ENCODE data around the gene MRPL42.
"Not testable (repeated sequence)": the region's sequence is repeated elsewhere in the genome, so short reads cannot be mapped to it uniquely, and the experiment has no call there.

The MRPL42 gene

DNA sequence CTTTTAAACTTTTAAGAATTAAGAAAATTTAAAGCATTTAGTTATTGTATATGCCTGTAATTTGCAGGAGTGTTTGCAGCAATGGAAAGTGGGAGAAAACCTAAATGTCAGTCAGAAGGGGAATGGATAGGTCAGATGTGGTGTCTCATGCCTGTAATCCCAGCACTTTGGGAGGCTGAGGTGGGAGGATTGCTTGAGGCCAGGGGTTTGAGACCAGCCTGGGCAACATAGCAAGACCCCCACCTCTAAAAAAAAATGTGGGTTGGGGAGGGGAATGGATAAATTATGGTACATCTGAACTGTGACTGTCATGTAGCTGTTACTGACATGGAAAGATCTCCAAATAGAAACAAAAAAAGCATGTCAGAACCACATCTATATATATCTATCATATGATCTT, 2.1 kb downstream of the MRPL42 start:
- H3K4me3 ChIP-seq (ENCODE audit: low read depth in 1 of 2, low read length in 2 of 2): no peak overlapping the region

DNA sequence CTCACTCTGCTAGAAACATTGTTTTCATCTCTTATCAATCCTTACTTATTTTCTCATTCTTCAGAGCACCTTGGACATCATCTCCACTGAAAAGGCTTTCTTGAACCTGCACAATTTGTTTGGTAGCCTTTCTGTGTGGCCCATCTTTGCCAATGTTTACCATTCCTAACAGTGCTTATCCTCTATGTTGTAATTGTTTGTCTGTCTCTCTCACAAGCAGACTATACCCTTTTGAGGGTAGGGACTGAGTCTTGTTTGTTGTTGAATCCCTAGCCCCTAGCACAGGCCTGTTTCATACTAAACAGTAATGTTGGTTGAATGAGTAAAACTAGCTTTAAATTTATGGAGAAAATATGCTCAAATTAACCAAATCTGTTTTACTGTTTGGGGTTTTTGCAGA, 9.2 kb downstream of the MRPL42 start:
- Histone ChIP-seq H3K9me3 (ENCODE audit: control insufficient read depth in 1 of 2, low read length in 2 of 2) (no peaks in the 10 kb centered on the region), H3K27ac (ENCODE audit: low read length) (no peak overlapping the region), H3K36me3 (ENCODE audit: control insufficient read depth in 1 of 2, insufficient read depth in 2 of 2, low read length in 2 of 2) (peaks cover 19 to 20% of the 10 kb centered on the region in 2 donors), H3K4me3 (ENCODE audit: low read depth in 1 of 2, low read length in 2 of 2) (no peak overlapping the region), H3K4me1 (ENCODE audit: control insufficient read depth in 1 of 2, insufficient read depth in 2 of 2, low read length in 2 of 2) (no peaks in the 10 kb centered on the region), H3K27me3 (ENCODE audit: low read depth, low read length) (no peaks in the 10 kb centered on the region)

More for the DNA sequence above, 2.1 kb downstream of the MRPL42 start:
- no peaks in the 10 kb centered on the region for H3K9me3 ChIP-seq (ENCODE audit: control insufficient read depth in 1 of 2, low read length in 2 of 2)
- peaks cover 0 to 4% of the 10 kb centered on the region in 2 donors for H3K36me3 ChIP-seq (ENCODE audit: control insufficient read depth in 1 of 2, insufficient read depth in 2 of 2, low read length in 2 of 2)
- H3K27me3 ChIP-seq (ENCODE audit: low read depth, low read length): no peaks in the 10 kb centered on the region
- peaks cover 0 to 15% of the 10 kb centered on the region in 2 donors for H3K4me1 ChIP-seq (ENCODE audit: control insufficient read depth in 1 of 2, insufficient read depth in 2 of 2, low read length in 2 of 2)
- H3K27ac ChIP-seq (ENCODE audit: low read length): no peak overlapping the region

DNA sequence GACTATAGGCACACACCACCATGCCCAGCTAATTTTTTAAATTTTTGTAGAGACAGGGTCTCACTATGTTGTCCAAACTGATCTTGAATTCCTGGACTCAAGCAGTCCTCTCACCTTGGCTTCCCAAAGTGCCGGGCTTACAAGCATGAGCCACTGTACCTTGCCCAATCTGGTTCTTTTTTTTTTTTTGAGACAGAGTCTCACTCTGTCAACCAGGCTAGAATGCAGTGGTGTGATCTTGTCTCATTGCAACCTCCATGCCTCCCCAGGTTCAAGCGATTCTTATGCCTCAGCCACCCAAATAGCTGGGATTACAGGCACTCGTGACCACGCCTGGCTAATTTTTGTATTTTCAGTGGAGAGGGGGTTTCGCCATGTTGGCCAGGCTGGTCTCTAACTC, 15.4 kb downstream of the MRPL42 start:
- Histone ChIP-seq H3K36me3 (ENCODE audit: control insufficient read depth in 1 of 2, insufficient read depth in 2 of 2, low read length in 2 of 2) (peaks cover 36 to 43% of the 10 kb centered on the region in 2 donors), H3K9me3 (ENCODE audit: control insufficient read depth in 1 of 2, low read length in 2 of 2) (no peaks in the 10 kb centered on the region), H3K27me3 (ENCODE audit: low read depth, low read length) (no peaks in the 10 kb centered on the region), H3K27ac (ENCODE audit: low read length) (no peak overlapping the region), H3K4me3 (ENCODE audit: low read depth in 1 of 2, low read length in 2 of 2) (no peak overlapping the region), H3K4me1 (ENCODE audit: control insufficient read depth in 1 of 2, insufficient read depth in 2 of 2, low read length in 2 of 2) (no peaks in the 10 kb centered on the region)

DNA sequence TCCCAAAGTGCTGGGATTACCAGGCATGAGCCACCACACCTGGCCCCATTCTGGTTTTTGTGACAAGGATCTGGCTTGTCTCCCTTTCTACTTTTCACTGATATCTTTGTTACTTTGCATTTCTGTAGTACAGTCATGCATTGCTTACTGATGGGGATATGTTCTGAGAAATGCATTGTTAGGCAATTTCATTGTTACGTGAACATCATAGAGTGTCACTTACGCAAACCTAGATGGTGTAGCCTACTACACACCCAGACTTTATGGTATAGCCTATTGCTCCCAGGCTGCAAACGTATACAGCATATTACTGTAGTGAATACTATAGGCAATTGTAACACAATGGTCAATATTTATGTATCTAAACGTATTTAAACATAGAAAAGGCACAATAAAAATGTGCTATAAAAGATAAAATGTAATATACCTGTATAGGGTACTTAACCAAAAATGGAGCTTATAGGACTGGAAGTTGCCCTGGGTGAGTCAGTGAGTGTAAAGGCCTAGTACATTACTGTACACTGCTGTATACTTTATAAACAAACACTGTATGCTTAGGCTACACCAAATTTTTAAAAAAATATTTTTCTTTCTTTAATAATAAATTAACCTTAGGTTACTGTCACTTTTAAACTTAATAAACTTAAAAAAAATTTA, 16.0 kb downstream of the MRPL42 start:
- H3K9me3 ChIP-seq (ENCODE audit: control insufficient read depth in 1 of 2, low read length in 2 of 2): no peaks in the 10 kb centered on the region
- H3K4me3 ChIP-seq (ENCODE audit: low read depth in 1 of 2, low read length in 2 of 2): no peak overlapping the region
- no peaks in the 10 kb centered on the region for H3K4me1 ChIP-seq (ENCODE audit: control insufficient read depth in 1 of 2, insufficient read depth in 2 of 2, low read length in 2 of 2)
- no peak overlapping the region for H3K27ac ChIP-seq (ENCODE audit: low read length)
- no peaks in the 10 kb centered on the region for H3K27me3 ChIP-seq (ENCODE audit: low read depth, low read length)
- H3K36me3 ChIP-seq (ENCODE audit: control insufficient read depth in 1 of 2, insufficient read depth in 2 of 2, low read length in 2 of 2): peaks cover 37 to 43% of the 10 kb centered on the region in 2 donors

DNA sequence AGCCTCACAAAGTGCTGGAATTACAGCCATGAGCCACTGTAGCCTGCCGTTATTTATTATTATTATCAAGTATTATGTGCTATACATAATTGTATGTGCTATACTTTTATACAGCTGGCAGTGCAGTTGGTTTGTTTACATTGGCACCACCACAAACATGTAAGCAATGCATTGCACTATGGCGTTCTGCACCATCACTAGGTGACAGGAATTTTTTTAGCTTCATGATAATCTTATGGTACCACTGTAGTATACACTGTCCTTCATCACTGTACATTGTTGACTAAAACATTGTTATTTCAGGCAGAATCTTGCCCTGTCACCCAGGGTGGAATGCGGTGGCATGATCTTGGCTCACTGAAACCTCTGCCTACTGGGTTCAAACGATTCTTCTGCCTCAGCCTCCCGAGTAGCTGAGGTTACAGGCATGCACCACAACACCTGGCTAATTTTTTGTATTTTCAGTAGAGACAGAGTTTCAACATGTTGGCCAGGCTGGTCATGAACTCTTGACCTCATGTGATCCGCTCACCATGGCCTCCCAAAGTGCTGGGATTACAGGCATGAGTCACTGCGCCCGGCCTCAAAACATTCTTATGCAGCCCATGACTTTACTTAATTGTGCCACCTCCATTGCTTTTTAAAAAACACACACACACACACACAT, 17.1 kb downstream of the MRPL42 start:
- Histone ChIP-seq H3K27ac (ENCODE audit: low read length) (no peak overlapping the region), H3K4me1 (ENCODE audit: control insufficient read depth in 1 of 2, insufficient read depth in 2 of 2, low read length in 2 of 2) (no peaks in the 10 kb centered on the region), H3K36me3 (ENCODE audit: control insufficient read depth in 1 of 2, insufficient read depth in 2 of 2, low read length in 2 of 2) (peaks cover 34 to 42% of the 10 kb centered on the region in 2 donors), H3K27me3 (ENCODE audit: low read depth, low read length) (no peaks in the 10 kb centered on the region), H3K9me3 (ENCODE audit: control insufficient read depth in 1 of 2, low read length in 2 of 2) (no peaks in the 10 kb centered on the region), H3K4me3 (ENCODE audit: low read depth in 1 of 2, low read length in 2 of 2) (no peak overlapping the region)

DNA sequence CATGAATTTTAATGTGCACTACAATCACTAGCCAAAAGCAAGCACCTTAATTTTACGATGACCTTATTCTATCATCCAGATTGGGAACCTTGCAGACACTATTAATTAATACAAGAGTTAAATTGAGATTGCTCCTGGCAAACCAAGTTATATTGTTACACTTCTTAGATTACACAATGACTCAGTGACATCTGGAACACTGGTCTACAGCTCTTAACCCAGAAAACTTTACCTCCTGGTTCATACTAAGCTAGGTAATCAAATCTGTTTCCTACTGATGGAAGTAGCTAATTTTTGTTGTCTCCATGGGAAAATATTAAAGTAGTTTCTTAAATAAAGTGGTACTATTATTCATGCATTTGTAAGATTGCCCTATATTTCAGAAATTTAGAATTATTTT, 25.5 kb downstream of the MRPL42 start:
- H3K4me3 ChIP-seq (ENCODE audit: low read depth in 1 of 2, low read length in 2 of 2); H3K27ac ChIP-seq (ENCODE audit: low read length); H3K4me1 ChIP-seq (ENCODE audit: control insufficient read depth in 1 of 2, insufficient read depth in 2 of 2, low read length in 2 of 2); H3K27me3 ChIP-seq (ENCODE audit: low read depth, low read length); H3K9me3 ChIP-seq (ENCODE audit: control insufficient read depth in 1 of 2, low read length in 2 of 2): not testable (repeated sequence)
- H3K36me3 ChIP-seq (ENCODE audit: control insufficient read depth in 1 of 2, insufficient read depth in 2 of 2, low read length in 2 of 2): peaks cover 22 to 31% of the 10 kb centered on the region in 2 donors

DNA sequence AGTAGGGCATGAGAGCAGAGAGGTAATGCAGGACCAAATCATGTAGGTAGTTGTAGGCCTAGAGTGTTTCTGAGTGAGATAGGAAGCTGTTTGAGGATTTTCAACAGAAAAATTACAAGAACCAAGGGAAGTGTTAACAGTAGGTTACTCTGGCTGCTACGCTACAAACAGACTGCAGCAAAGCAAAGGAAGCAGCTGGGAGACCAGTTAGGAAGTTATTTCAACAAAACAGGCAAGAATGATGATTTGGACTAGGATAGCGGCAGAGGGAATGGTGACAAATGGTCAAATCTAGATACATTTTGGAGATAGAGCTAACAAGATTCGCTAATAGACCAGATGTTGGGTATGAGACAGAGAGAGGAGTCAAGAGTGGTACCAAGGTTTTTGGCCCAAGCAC, 26.8 kb downstream of the MRPL42 start:
- H3K36me3 ChIP-seq (ENCODE audit: control insufficient read depth in 1 of 2, insufficient read depth in 2 of 2, low read length in 2 of 2): peaks cover 22 to 27% of the 10 kb centered on the region in 2 donors
- no peaks in the 10 kb centered on the region for H3K4me1 ChIP-seq (ENCODE audit: control insufficient read depth in 1 of 2, insufficient read depth in 2 of 2, low read length in 2 of 2)
- H3K27ac ChIP-seq (ENCODE audit: low read length): no peak overlapping the region
- H3K4me3 ChIP-seq (ENCODE audit: low read depth in 1 of 2, low read length in 2 of 2): no peak overlapping the region
- no peaks in the 10 kb centered on the region for H3K27me3 ChIP-seq (ENCODE audit: low read depth, low read length)
- H3K9me3 ChIP-seq (ENCODE audit: control insufficient read depth in 1 of 2, low read length in 2 of 2): no peaks in the 10 kb centered on the region

DNA sequence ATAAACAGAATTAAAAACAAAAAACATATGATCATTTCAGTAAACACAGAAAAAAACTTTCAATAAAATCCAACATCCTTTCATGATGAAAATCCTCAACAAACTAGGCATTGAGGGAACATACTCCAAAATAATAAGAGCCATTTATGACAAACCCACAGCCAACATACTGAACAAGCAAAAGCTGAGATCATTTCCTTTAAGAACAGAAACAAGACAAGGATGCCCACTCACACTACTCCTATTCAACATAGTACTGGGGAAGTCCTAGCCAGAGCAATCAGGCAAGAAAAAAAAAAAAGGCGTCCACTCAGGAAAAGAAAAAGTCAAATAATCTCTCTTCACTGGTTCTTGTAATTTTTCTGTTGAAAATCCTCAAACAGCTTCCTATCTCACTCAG, 30.1 kb downstream of the MRPL42 start:
- Histone ChIP-seq H3K9me3 (ENCODE audit: control insufficient read depth in 1 of 2, low read length in 2 of 2) (no peaks in the 10 kb centered on the region), H3K36me3 (ENCODE audit: control insufficient read depth in 1 of 2, insufficient read depth in 2 of 2, low read length in 2 of 2) (peaks cover 17 to 18% of the 10 kb centered on the region in 2 donors), H3K27ac (ENCODE audit: low read length) (no peak overlapping the region), H3K4me1 (ENCODE audit: control insufficient read depth in 1 of 2, insufficient read depth in 2 of 2, low read length in 2 of 2) (no peaks in the 10 kb centered on the region), H3K4me3 (ENCODE audit: low read depth in 1 of 2, low read length in 2 of 2) (no peak overlapping the region), H3K27me3 (ENCODE audit: low read depth, low read length) (no peaks in the 10 kb centered on the region)

DNA sequence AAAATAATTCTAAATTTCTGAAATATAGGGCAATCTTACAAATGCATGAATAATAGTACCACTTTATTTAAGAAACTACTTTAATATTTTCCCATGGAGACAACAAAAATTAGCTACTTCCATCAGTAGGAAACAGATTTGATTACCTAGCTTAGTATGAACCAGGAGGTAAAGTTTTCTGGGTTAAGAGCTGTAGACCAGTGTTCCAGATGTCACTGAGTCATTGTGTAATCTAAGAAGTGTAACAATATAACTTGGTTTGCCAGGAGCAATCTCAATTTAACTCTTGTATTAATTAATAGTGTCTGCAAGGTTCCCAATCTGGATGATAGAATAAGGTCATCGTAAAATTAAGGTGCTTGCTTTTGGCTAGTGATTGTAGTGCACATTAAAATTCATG, 31.5 kb downstream of the MRPL42 start:
- not testable (repeated sequence) for H3K27me3 ChIP-seq (ENCODE audit: low read depth, low read length); H3K9me3 ChIP-seq (ENCODE audit: control insufficient read depth in 1 of 2, low read length in 2 of 2); H3K27ac ChIP-seq (ENCODE audit: low read length); H3K4me1 ChIP-seq (ENCODE audit: control insufficient read depth in 1 of 2, insufficient read depth in 2 of 2, low read length in 2 of 2); H3K4me3 ChIP-seq (ENCODE audit: low read depth in 1 of 2, low read length in 2 of 2)
- peaks cover 17 to 18% of the 10 kb centered on the region in 2 donors for H3K36me3 ChIP-seq (ENCODE audit: control insufficient read depth in 1 of 2, insufficient read depth in 2 of 2, low read length in 2 of 2)

DNA sequence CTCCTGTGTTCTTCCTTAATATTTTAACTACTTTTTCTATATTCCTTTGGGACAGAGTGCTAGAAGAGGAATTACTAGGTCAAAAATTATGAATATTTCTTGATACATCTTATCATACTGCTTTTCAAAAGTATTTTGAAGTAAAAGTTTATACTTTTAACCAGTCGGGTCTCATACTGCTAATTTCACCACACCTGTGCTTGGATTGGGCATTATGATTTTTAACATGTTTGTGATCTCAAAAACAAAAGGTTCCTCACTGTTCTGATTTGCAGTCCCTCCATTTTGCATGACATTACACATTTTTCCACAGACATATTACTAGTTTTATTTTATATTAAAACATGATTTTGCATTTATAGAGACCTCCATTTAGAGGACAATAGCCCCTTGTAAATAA, 32.9 kb downstream of the MRPL42 start:
- H3K36me3 ChIP-seq (ENCODE audit: control insufficient read depth in 1 of 2, insufficient read depth in 2 of 2, low read length in 2 of 2): peaks cover 13 to 17% of the 10 kb centered on the region in 2 donors
- H3K27ac ChIP-seq (ENCODE audit: low read length): no peak overlapping the region
- H3K4me1 ChIP-seq (ENCODE audit: control insufficient read depth in 1 of 2, insufficient read depth in 2 of 2, low read length in 2 of 2): no peaks in the 10 kb centered on the region
- no peaks in the 10 kb centered on the region for H3K9me3 ChIP-seq (ENCODE audit: control insufficient read depth in 1 of 2, low read length in 2 of 2)
- no peaks in the 10 kb centered on the region for H3K27me3 ChIP-seq (ENCODE audit: low read depth, low read length)
- no peak overlapping the region for H3K4me3 ChIP-seq (ENCODE audit: low read depth in 1 of 2, low read length in 2 of 2)

DNA sequence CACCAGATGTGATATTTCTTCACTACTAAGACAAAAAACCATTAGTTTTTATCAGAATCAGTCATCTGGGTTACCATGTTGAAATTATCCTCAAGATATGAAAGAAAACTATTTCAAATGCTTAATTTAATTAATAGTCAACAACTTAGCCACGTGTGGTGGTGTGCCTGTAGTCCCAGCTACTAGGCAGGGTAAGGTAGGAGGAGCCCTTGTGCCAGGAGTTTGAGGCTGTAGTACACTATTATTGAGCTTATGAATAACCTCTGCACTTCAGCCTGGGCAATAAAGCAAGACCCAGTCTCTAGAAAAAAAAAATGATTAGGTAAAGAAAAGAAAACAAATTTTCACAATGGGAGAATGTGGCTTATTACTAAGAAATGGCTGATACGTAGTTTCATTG, 33.4 kb downstream of the MRPL42 start:
- H3K27me3 ChIP-seq (ENCODE audit: low read depth, low read length): no peaks in the 10 kb centered on the region
- H3K9me3 ChIP-seq (ENCODE audit: control insufficient read depth in 1 of 2, low read length in 2 of 2): no peaks in the 10 kb centered on the region
- no peaks in the 10 kb centered on the region for H3K4me1 ChIP-seq (ENCODE audit: control insufficient read depth in 1 of 2, insufficient read depth in 2 of 2, low read length in 2 of 2)
- H3K36me3 ChIP-seq (ENCODE audit: control insufficient read depth in 1 of 2, insufficient read depth in 2 of 2, low read length in 2 of 2): peaks cover 9 to 14% of the 10 kb centered on the region in 2 donors
- H3K4me3 ChIP-seq (ENCODE audit: low read depth in 1 of 2, low read length in 2 of 2): no peak overlapping the region
- H3K27ac ChIP-seq (ENCODE audit: low read length): no peak overlapping the region
